SK-N-DZ (cell line): ENCODE results near the gene KRABD2.
"Not testable (repeated sequence)": the region's sequence is repeated elsewhere in the genome, so short reads cannot be mapped to it uniquely, and the experiment has no call there.

ENCODE experiments used
- DNase-seq: peaks from one replicate; pipeline ENCODE4 v3.0.0-alpha.2; 2015; ENCODE audit warnings: low spot score

Gene KRABD2

DNA sequence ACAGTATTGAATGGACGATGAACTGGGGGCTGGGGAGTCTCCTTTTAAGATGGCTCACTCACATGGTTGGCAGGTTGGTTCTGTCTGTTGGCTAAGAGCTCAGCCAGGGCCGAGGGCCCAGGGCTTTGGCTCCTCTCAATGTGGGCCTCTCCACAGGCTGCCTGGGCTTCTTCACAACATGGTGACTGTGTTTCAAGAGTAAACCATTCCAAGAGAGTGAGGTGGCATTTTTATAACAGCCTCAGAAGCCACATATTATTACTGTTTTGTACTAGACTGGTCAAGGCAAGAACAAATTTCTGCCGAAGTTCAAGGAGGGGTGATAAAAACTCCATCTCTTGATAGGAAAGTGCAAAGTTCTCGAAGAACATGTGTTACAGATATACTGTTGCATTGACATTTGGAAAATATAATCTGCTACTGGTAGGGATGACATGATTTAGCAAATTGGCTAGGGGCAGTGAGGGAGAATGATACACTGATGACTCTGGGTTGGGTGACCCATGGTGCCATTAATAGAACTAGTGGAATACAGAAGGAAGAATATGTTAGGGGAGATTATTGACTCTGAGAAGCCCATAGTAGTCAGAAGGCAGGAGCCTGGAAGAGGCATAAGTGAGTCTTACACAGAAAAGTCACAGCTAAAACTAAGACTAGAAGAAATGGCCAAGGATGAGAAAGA is 13.7 kb downstream of the KRABD2 start:
- DNase-seq = no peak

DNA sequence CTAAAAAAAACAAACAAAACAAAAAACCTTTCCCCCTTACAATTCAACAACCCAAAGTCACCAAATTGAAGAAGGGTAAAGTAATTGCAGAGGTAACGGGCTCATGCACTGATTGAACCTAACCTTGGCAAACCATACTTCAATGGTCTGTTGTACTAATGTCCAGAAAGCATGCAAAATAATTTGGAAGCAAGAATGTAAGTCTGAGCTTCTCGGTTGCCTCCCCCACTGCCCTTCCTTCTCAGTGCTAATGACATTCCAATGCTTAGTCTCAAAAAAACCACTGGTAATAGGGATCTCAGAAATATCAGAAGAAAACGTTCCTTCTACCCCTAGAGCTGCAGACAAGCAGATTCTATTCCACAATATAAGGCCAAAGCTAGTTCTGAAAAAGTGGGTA is 15.8 kb downstream of the KRABD2 start:
- DNase-seq = no peak

GRCh38 chr17:8360260-8360659 is 16.2 kb downstream of the KRABD2 start:
- no peak for DNase-seq

- DNase-seq = no peak
Observed at GRCh38 chr17:8359769-8360168, 16.7 kb downstream of the KRABD2 start.

- no peak for DNase-seq
Observed at GRCh38 chr17:8357910-8358309, 18.6 kb downstream of the KRABD2 start.

DNA sequence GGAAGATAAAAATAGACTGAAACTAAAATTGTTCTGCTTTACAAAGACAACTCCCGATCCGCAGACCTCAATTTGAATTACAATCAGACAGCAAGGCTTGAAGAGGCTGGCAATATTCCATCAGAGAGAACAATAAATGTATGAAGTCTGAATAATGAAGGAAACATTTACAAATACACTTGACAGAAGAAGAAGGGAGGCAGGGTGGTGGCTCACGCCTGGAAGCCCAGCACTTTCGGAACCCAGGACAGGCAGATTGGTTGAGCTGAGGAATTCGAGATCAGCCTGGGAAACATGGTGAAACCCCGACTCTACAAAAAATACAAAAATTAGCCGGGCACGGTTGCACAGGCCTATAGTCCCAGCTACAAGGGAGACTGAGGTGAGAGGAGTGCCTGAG is 22.3 kb downstream of the KRABD2 start:
- no peak for DNase-seq

DNA sequence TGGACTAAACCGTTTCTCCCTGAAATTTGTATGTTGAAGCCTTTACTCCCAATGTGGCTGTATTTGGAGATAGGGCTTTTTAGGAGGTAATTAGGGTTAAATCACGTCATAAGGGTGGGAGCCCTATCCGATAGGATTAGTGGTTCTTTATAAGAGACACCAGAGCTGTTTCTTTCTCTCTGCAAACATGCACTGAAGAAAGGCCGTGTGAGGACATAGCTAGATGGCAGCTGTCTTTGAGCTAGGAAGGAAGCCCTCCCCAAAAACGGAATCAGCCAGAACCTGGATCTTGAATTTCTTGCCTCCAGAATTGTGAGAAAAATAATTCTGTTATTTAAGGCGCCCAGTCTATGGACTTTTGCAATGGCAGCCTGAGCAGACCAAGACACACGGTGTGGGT is 22.8 kb downstream of the KRABD2 start:
- no peak for DNase-seq

GRCh38 chr17:8350339-8350738 is 26.2 kb downstream of the KRABD2 start:
- no peak for DNase-seq

DNA sequence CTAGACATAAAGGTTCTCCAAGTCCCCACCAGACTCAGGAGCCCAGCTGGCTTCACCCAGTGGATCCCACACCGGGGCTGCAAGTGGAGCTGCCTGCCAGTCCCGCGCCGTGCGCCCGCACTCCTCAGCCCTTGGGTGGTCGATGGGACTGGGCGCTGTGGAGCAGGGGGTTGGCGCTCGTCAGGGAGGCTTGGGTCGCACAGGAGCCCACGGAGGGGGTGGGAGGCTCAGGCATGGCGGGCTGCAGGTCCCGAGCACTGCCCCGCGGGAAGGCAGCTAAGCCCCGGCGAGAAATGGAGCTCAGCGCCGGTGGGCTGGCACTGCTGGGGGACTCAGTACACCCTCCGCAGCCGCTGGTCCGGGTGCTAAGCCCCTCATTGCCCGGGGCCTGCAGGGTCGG is 29.5 kb downstream of the KRABD2 start:
- DNase-seq = not testable (repeated sequence)

GRCh38 chr17:8345951-8346665 is 30.4 kb downstream of the KRABD2 start:
- DNase-seq = no peak

GRCh38 chr17:8345052-8345690 is 31.3 kb downstream of the KRABD2 start:
- DNase-seq = no peak

DNA sequence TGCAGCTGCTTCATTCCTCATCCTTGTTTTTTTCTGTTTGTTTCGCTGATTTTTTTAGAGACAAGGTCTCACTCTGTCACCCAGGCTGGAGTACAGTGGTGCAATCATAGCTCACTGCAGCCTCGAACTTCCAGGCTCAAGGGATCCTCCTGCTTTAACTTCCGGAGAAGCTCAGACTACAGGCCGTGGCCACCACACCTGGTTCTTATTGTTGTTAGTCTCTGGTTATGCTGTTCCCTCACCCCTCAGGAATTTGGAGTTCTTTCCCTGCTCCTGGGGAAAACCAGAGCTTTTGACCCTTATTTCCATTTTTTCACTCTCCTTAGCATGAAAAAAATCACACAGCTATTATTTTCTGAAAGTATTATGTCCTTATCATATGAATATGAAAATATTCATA is 35.0 kb downstream of the KRABD2 start:
- DNase-seq = no peak

DNA sequence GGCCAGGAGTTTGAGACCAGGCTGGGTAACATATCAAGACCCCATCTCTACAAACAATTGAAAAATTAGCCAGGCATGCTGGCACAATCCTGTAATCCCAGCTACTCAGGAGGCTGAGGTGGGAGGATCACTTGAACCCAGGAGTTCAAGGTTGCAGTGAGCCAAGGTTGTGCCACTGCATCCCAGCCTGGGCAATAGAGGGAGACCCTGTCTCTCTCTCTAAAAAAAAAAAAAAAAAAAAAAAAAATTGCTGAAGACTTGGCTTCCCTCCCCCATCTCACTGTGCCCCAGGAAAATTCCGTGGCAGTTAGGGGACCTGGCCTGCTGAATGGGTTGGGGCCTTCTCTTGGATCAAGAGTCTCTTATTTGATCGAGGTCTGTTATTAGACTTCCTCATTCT is 37.0 kb downstream of the KRABD2 start, which contains the start of gene ODF4:
ODF4 (plus strand) TSS at position 301 of the 400 bp plus-strand sequence. CDS start 212 bp downstream, outside the sequence.
- no peak for DNase-seq

DNA sequence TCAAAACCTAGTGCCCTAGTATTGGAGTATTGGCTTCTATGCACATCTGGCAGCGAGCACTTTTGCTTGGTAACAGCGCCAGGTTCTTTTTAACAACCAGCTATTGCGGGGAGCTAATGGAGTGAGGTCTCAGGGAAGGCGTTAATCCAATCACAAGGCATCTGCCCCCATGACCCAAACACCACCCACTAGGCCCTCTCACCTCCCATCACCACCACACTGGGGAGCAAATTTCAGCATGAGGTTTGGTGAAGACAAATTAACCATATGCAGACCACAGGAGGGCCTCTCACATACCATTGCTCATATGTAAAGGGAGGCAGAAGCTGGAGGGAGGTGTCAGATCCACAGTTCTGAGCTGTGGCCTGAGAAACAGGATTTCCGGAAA is 37.8 kb downstream of the KRABD2 start:
- no peak for DNase-seq

DNA sequence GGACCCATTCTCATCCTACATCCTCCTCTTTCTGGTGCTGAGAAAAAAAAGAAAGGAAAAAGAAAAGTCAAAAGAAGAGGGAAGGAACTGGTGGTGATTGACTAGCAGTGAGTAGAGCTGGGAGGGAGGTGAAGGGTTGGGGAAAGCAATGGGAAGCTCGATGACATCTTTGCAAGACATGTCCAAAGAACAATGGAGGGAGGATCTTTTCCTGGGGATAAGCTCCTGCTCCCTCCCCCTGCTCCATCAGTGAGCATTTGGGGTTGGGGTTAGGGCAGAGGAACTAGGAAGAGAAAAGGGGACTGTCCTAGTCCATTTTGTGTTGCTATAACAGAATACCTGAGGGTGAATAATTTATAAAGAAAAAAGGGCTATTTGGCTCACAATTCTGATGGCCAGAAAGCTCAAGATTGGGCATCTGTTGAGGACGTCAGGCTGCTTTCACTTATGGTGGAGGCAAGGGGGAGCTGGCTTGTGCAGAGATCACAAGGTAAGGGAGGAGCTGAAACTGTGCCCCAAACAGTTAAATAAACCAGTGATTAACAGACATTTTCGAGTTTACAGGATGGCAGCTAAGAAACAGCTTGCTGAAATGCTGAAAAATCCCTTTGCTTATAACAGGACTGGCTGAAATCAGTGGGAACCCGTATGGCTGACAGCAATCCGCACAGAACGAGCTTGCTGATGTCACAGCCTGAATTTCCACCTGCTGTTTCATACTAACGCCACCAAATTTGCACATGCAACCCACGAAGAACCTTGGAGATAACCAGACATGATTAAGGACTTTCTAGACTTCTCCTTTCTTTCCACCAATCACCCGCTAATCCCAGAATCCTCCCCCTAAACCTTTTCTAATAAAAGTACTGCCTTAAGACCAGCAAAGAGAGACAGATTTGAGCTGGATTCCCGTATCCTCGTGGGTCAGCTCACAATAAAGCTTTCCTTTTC is 38.4 kb downstream of the KRABD2 start:
- no peak for DNase-seq

- no peak for DNase-seq
Observed at GRCh38 chr17:8333281-8333680, 43.2 kb downstream of the KRABD2 start.

- DNase-seq = peak; percentile 80
Observed at GRCh38 chr17:8332688-8333087, 43.8 kb downstream of the KRABD2 start.

- DNase-seq = no peak
Observed at GRCh38 chr17:8332128-8332527, 44.4 kb downstream of the KRABD2 start.

- no peak for DNase-seq
Observed at GRCh38 chr17:8327303-8327649, 49.2 kb downstream of the KRABD2 start.
